DMS79 treated with DMSO at 0.1 percent for 48 hours (cell line): ENCODE results near the gene SLC1A2.
"Not testable (repeated sequence)": the region's sequence is repeated elsewhere in the genome, so short reads cannot be mapped to it uniquely, and the experiment has no call there.

Source experiments
- DNase-seq: peaks from one replicate; lab custom pipeline; 2025; lab: John Stamatoyannopoulos, UW

SLC1A2 gene

GRCh38 chr11:35242412-35243242 is 176.7 kb downstream of the SLC1A2 start:
- peak; percentile 44 for DNase-seq

GRCh38 chr11:35241531-35241930 is 177.8 kb downstream of the SLC1A2 start:
- DNase-seq = no peak

- DNase-seq = no peak
Observed at GRCh38 chr11:35241083-35241482, 178.3 kb downstream of the SLC1A2 start.

- no peak for DNase-seq
Observed at GRCh38 chr11:35239471-35240075, 179.8 kb downstream of the SLC1A2 start.

GRCh38 chr11:35238882-35239281 is 180.5 kb downstream of the SLC1A2 start:
- no peak for DNase-seq

- DNase-seq = peak; percentile 60
Observed at GRCh38 chr11:35237860-35238715, 181.3 kb downstream of the SLC1A2 start.

- DNase-seq = peak; percentile 85
Observed at GRCh38 chr11:35237351-35237750, 182.0 kb downstream of the SLC1A2 start.

- DNase-seq = no peak
Observed at GRCh38 chr11:35236667-35237003, 182.7 kb downstream of the SLC1A2 start.

- DNase-seq = no peak
Observed at GRCh38 chr11:35235936-35236666, 183.3 kb downstream of the SLC1A2 start.

- no peak for DNase-seq
Observed at GRCh38 chr11:35235498-35235897, 183.9 kb downstream of the SLC1A2 start.

- no peak for DNase-seq
Observed at GRCh38 chr11:35235157-35235468, 184.2 kb downstream of the SLC1A2 start.

- DNase-seq = no peak
Observed at GRCh38 chr11:35234460-35235156, 184.8 kb downstream of the SLC1A2 start.

GRCh38 chr11:35233518-35233917 is 185.8 kb downstream of the SLC1A2 start:
- no peak for DNase-seq

GRCh38 chr11:35232891-35233330 is 186.4 kb downstream of the SLC1A2 start:
- no peak for DNase-seq

- DNase-seq = no peak
Observed at GRCh38 chr11:35231076-35231860, 188.1 kb downstream of the SLC1A2 start.

- DNase-seq = no peak
Observed at GRCh38 chr11:35230388-35230787, 189.0 kb downstream of the SLC1A2 start.

GRCh38 chr11:35228328-35228725 is 191.0 kb downstream of the SLC1A2 start:
- DNase-seq = no peak

GRCh38 chr11:35227576-35228327 is 191.6 kb downstream of the SLC1A2 start:
- no peak for DNase-seq

GRCh38 chr11:35226756-35227155 is 192.6 kb downstream of the SLC1A2 start:
- DNase-seq = not testable (repeated sequence)

- DNase-seq = no peak
Observed at GRCh38 chr11:35225946-35226520, 193.3 kb downstream of the SLC1A2 start.
